Vagina (tissue), 2 donors: ENCODE data around the gene RIC1. TPM values are rescaled to one million over a fixed set of nuclear protein-coding genes. Genes with fewer than 3 reads are reported as not detected.

Experiments used
- DNase-seq, 2 donors: peaks; one replicate each; pipeline ENCODE4 v3.0.0-alpha.2; 2017; ENCODE audit errors: extremely low spot score in 2 of 2
- H3K27ac ChIP-seq: fragments of 200-600 bp; sonication (generic); one replicate; pipeline ENCODE4 v1.5.1; 2019
- H3K27me3 ChIP-seq: fragments of 200-600 bp; sonication (generic); one replicate; pipeline ENCODE4 v1.5.1; 2019
- H3K36me3 ChIP-seq, 2 donors: fragments of 200-600 bp; sonication (generic); one replicate each; pipeline ENCODE4 v1.5.1; 2017 to 2019
- H3K4me1 ChIP-seq: fragments of 200-600 bp; sonication (generic); one replicate; pipeline ENCODE4 v1.5.1; 2019
- H3K4me3 ChIP-seq, 2 donors: fragments of 200-600 bp; sonication (generic); 1 replicate in 1 of 2; 2 replicates in 1 of 2; pipeline ENCODE4 v1.5.1; 2016 to 2019
- H3K9me3 ChIP-seq: fragments of 200-600 bp; sonication (generic); one replicate; pipeline ENCODE4 v1.5.1; 2019
- CTCF ChIP-seq, 3 experiments: fragments of 450-650 bp in 2 of 3; fragments of 200-600 bp in 1 of 3; sonication (generic) in 1 of 3; IDR thresholded peaks; one replicate each; pipeline ENCODE4 v1.5.1; 2017 to 2019; ENCODE audit warnings: antibody characterized with exemption in 3 of 3, mild to moderate bottlenecking in 2 of 3, moderate library complexity in 2 of 3
- POLR2A ChIP-seq, 2 donors: fragments of 450-650 bp; IDR thresholded peaks; one replicate each; pipeline ENCODE4 v1.6.1; 2017; ENCODE audit warnings: antibody characterized with exemption in 2 of 2, mild to moderate bottlenecking in 2 of 2, moderate library complexity in 2 of 2
- POLR2AphosphoS5 ChIP-seq, 2 donors: sonication (generic); formaldehyde crosslinking; IDR thresholded peaks; one replicate each; pipeline ENCODE4 v1.9.0; 2017; ENCODE audit warnings: antibody characterized with exemption in 2 of 2, mild to moderate bottlenecking in 2 of 2, low read depth in 1 of 2; ENCODE audit not compliant: insufficient read depth in 1 of 2
- intact Hi-C: fragments of 100-400 bp; cut with DNase I; formaldehyde crosslinking; loops from one replicate; pipeline ENCODE4 v1.15.1; 2023
- total RNA-seq: library from RNA; depleted of rRNA; stranded (reverse); fragments of >200 nt; gene quantifications from one replicate; pipeline ENCODE4 v1.2.3, GENCODE V29; 2016

The RIC1 gene
- total RNA-seq, 1 donor from 2014 or later = 49.8 TPM

DNA sequence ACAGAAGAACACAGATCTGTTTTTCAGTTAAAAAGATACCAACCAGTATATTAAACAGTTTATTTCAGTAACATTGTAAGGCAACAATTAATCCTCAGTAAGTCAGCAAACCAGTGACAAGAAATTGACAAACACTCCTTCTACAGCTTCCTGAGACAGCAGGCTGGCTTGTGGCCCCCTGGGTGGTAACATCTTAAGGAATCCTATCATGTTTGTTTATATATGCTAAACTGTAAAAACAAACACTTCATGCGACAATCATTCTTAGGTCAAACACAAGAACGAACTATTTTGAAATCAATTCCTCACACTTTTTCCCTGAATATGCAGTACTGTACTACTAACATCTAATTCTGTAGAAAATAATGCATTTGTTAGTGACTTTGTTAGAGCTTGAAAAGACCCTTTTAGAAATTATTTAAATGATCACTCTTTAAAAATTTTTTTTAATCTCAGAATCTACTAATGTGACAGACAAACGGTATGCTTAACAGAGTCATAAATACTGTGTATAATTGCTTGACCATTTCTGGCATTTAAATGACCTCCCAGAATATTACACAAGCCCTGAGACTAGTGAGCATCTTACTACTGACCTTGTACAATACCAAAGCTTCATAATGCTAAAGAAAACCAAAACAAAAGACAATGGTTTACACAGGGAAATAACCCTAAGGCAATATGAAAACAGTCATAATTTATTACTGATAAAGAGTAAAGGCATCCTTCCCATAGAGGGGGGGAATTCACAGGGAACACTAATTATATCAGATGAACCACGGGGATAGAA is 155.8 kb downstream of the RIC1 start:
- Histone ChIP-seq H3K4me1 (no peaks in the 10 kb centered on the region), H3K27ac (no peak overlapping the region), H3K27me3 (no peaks in the 10 kb centered on the region), H3K9me3 (no peaks in the 10 kb centered on the region), H3K36me3 (peaks cover 0 to 36% of the 10 kb centered on the region in 2 donors), H3K4me3 (no peak overlapping the region)
- DNase-seq = no peak
- TF ChIP-seq CTCF (IDR thresholded peaks at IDR 0.05) (no peak), POLR2AphosphoS5 (IDR thresholded peaks at IDR 0.05; ENCODE audit: insufficient read depth in 1 of 2, low read depth in 1 of 2) (no peak), POLR2A (IDR thresholded peaks at IDR 0.05) (no peak)
- intact Hi-C loops = no loop called here

DNA sequence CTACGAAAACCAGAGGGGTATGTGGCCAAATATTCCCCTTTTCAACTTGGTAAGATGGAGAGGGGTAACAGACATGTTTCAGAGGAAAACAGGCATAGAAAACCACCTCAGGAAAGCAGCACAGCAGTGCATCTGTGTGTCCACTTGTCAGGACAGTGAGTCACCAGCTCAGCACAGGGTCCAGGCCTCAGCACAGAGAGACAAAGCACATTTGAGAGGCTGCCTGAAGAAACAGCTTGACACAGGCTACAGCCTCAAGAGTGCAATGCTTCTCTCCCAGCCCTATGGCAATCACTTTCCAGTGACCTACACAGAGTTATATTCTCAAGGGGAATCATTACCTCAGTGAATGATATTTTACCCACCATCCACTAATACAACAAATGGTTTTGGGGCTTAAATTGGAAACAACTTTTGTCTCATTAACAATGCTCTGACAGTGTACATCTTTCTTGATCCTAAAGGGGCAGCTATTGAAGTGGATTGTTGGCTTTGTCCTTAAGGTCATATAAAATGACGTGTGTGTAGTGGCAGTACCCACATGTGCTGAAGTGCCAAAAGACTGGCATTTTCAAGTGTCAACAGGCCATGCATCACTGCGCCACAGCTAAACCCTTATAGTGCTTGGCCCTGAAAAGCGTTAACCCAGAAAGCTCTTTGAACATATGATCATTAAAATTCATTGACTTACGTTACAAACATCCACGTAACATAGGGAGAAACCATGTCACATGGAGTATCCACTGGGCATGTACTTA is 157.6 kb downstream of the RIC1 start:
- no peaks in the 10 kb centered on the region for H3K27me3 ChIP-seq
- no peak overlapping the region for H3K4me3 ChIP-seq
- no peak for DNase-seq
- H3K4me1 ChIP-seq = no peaks in the 10 kb centered on the region
- H3K27ac ChIP-seq = no peak overlapping the region
- no peak for TF ChIP-seq POLR2A (IDR thresholded peaks at IDR 0.05)
- no peak for TF ChIP-seq CTCF (IDR thresholded peaks at IDR 0.05)
- no peak for TF ChIP-seq POLR2AphosphoS5 (IDR thresholded peaks at IDR 0.05; ENCODE audit: insufficient read depth in 1 of 2, low read depth in 1 of 2)
- H3K36me3 ChIP-seq = peaks cover 0 to 27% of the 10 kb centered on the region in 2 donors
- no peaks in the 10 kb centered on the region for H3K9me3 ChIP-seq
- intact Hi-C loops = no loop called here

DNA sequence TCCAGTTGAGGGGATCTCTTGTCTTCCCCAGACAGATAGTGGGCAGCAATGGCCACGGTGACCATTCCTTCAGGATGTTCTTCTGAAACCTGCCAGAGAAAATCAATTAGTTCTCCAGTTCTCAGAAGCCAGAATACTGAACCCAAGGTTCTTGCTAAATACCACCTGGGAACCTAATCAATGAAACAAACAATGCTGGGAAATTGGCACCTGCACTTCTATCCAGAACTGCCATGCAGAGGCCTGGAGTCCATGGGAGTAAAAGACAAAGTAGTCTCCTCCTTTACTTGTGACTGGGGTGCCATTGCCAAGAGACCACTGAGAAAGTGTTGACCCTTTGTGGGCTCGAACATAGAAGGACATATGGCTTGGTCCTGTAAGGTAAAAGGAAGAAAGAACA is 158.3 kb downstream of the RIC1 start:
- Histone ChIP-seq H3K27me3 (no peaks in the 10 kb centered on the region), H3K27ac (no peak overlapping the region), H3K9me3 (no peaks in the 10 kb centered on the region), H3K4me3 (no peak overlapping the region), H3K4me1 (no peaks in the 10 kb centered on the region), H3K36me3 (peaks cover 0 to 33% of the 10 kb centered on the region in 2 donors)
- DNase-seq = no peak
- intact Hi-C loops = no loop called here
- TF ChIP-seq POLR2A (IDR thresholded peaks at IDR 0.05) (no peak), CTCF (IDR thresholded peaks at IDR 0.05) (no peak), POLR2AphosphoS5 (IDR thresholded peaks at IDR 0.05; ENCODE audit: insufficient read depth in 1 of 2, low read depth in 1 of 2) (no peak)

- TF ChIP-seq CTCF (IDR thresholded peaks at IDR 0.05) = no peak
- TF ChIP-seq POLR2A (IDR thresholded peaks at IDR 0.05) = no peak
- no peak for TF ChIP-seq POLR2AphosphoS5 (IDR thresholded peaks at IDR 0.05; ENCODE audit: insufficient read depth in 1 of 2, low read depth in 1 of 2)
- no peaks in the 10 kb centered on the region for H3K4me1 ChIP-seq
- no peaks in the 10 kb centered on the region for H3K27me3 ChIP-seq
- H3K27ac ChIP-seq = no peak overlapping the region
- peaks cover 0 to 33% of the 10 kb centered on the region in 2 donors for H3K36me3 ChIP-seq
- intact Hi-C loops = no loop called here
- no peaks in the 10 kb centered on the region for H3K9me3 ChIP-seq
- no peak for DNase-seq
- H3K4me3 ChIP-seq = no peak overlapping the region
Measured at GRCh38 chr9:5787759-5788302, 158.9 kb downstream of the RIC1 start.
